ENCODE results near the gene BMPR1A.
"Not testable (repeated sequence)": the region's sequence is repeated elsewhere in the genome, so short reads cannot be mapped to it uniquely, and the experiment has no call there.

The BMPR1A gene

DNA sequence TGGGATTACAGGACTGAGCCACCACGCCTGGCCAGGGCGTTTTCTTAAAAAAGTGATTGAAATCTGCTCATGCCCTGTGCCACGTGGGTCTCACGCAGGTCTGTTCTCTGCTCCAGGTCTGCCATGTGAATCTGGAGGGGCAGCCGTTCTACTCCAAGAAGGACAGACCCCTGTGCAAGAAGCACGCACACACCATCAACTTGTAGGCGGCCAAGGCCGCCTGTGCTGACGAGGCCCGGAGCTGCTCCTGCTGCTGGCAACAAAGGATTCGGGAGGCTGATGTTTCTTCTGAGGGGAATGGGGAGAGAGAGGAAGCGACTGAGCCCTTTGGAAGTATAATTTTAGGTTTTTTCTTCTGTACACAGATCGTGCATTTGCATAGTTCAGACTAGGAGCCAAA, 23.6 kb upstream of the BMPR1A start:
- no peak for DNase-seq

DNA sequence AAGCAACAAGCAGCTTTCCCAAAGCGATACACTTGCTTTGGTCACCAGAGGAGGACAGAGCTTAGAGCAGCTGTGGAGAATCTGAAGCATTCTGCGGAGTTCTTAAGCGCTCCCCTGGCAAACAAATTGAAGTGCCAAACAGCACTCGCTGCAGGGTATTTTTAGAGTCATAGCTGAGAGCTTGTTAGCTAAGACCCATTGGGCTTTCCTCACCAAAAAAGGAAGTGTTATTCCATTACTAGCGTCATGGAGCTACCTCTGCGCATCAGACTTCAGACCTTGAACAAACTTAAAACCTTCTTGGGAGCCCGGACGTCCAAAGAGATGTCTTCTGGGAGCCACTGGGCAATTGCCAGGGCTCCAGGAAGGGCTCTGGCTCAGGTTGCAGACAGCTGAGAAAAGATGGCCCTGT, 23.2 kb upstream of the BMPR1A start:
- DNase-seq = no peak

DNA sequence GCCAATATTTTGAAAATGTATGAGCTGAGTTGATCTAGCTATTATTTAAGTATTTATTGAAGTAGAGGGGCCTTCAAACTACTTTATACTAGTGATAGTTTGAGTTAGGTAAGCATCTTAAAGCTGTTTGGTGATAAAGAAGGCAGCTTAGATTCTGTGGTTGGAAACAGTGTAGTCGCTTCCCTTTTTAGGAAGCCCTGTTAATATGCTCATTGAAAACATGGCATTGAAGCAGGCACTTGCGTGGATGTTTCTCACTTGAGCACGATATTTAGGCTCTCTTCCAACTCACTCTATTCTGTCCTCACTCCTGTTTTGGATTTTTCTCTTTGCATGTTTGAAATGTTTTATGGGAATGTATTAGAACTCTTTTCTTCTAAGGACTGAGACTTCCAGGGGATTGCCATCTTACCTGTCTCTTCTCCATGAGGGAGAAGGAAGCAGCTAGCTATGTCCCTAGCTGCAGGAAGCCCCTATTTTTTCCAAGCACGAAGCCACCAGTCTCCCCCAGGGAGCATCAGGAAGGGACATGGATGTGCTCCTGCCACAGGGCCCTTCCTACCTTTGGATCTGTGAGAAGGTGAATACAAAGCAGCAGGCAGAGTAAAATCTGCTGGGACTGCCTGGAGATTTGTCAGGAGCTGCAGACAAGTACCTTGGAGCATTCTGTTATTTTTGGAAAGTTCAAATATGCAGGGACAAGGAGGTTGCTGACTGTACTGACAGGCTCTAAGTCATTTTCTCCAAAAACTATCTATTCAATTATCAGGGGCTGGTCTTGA, 22.0 kb upstream of the BMPR1A start:
- no peak for DNase-seq

DNA sequence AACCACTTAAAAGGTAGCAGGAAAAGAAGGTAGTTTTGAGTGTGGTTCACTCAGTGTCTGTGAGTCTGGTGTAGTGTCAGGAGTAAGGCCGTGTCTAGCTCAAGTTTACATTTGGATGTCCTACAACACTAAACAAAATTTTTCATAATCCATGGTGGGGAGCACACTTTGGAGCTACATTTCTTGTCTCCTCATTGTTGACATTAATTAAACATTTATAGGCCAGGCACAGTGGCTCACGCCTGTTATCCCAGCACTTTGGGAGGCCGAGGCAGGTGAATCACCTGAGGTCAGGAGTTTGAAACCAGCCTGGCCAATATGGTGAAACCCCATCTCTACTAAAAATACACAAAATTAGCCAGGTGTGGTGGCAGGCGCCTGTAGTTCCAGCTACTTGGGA, 21.1 kb upstream of the BMPR1A start:
- DNase-seq = not testable (repeated sequence)

DNA sequence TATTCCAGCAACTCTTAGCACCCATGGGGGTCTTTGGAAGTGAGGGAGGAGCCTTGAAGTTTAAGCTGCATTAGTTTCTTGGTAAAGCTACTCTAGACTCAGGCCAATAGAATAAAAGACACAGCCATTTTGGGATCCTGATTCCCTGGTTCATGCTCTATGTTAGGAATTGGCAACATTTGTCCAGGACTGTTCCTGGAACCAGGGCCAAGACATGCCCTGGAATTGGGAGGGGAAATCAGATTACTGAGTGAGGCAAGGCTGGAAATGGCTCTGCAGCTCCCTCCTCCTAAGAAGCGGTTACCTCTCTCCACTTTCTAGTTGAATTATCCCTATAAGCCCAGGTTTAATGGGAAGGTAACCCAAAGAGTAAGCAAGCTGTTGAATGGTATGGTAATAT, 14.2 kb upstream of the BMPR1A start:
- DNase-seq = no peak

DNA sequence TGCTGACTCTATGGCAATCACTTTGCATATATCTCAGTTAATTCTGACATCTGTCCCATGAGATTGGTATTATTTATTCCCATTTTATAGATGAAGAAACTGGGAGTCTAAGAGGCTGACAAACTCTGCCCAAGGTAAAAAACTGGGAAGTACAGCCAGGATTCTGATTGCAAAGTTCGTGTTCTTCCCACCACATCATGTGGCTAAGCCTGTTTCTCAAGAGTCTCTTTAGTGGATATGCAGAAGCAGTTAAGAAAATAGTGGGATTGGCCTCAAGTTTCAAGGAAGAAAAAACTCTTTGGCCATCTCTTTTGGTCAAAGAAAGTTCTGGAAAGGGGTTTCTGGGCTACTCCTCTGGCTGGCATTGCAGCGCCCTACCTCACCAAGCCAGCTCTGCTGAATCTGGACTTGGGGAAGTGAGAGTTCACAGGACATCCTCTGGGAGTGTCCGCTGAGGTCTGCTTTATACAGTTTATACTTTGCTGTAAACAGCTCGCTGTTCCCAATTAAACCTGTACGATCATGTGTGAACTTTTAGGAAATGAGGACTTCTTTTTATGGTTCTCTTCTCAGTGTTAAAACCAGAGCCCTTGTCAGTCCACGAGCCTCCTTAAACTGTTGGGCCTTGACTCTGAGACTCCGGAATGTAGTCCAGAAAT, 12.2 kb upstream of the BMPR1A start:
- DNase-seq = no peak

DNA sequence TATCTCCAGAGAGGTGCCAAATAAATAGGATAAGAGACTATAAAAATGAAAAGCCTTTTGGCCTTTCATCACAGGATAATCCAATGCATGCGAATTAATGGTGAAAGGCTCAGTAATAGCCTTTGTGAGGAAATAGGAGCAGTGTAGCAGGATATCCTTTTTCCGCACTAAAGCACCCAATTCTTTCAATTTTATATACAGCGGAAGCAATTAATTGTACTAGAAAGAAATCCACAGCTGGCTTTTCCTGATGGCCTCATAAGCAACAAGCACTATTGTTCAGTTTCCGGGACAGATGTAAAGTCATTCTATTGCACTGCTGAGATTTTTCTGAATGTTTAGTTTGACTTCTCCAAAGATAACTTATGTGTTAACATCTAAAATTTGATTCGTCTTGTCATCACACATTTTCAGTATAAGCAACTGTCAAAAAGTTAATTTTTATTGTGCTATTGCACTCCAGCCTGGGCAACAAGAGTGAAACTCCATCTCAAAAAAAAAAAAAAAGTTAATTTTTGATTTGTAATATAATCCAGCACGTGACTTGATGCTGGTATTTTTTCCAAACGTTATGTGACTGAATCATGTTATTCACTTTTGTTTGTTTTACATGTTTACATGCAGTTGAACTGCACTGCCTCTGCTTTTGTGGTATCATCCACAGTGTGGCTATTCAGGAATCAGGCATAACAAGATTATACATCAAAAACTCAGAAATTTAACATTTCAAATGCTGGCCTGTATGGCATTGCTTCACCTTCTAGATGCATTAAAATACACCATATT, 8.4 kb upstream of the BMPR1A start:
- DNase-seq = no peak

DNA sequence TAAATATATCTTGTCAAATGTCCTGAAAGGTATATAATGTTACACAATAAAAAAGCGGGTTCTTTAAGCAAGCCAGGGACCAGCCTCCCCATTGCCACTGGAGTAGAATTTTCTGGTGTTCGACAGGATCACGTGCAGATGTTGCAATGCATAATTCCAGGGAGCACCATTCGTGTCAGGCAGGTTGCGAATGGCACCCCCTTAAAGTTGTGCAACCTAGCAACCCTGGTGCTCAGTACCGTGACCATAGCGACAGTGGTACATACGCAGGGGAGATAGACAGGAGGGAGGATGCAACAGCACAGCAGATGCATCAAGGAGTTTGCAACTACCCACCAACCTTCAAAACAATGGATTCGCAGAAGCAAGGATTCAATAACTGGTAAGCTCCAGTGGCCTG, 6.6 kb upstream of the BMPR1A start:
- DNase-seq = no peak

DNA sequence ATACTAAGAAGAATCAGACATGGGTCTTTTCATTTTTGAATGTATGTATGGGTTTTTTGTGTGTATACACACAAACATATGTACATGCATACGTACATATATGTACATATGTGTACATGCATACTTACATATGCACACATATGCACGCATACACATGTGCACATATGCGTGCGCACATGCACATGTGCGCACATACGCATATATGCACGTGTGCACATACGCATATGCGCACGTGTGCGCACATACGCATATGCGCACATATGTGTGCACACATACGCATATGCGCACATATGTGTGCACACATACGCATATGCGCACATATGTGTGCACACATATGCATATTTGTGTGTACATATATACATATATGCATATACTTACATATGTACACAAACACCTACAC, 4.9 kb upstream of the BMPR1A start:
- no peak for DNase-seq

DNA sequence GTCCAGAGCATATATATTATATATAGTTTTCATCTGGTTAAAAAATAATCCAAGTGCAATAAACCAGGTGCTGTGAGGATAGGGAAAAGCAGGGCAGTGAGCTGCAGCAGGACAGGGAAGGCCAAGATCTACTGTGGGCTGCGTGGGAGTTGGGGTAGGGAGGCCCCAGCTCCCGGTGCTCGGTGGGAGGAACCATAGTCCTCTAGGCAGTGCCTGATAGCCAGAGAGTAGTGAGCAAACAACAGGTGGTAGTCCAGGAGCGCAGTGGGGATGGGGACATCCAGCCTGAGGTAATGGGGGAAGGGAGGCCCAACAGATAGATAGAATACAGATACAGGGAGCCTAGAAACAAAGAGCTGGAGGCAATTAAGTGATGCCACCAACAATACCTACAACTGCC, 4.1 kb upstream of the BMPR1A start:
- DNase-seq = no peak

DNA sequence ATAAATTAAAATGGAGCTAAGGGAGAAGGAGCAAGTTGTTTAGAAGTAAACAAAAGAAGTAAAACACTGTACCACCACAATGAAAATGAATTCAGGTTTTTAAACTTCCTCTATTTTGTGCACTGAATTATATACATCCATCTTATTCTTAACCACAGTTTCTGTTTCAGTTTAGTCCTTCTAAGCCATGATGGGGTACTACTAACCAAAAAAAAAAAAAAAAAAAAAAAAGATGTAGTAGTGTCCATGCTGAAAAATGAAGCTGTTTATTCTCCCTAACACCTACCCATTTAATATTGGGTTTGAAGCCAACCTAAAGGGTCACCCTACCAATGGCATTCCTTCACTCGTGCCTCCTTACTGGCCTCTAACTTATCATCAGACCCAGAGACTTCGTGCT, 3.4 kb upstream of the BMPR1A start:
- DNase-seq = no peak

DNA sequence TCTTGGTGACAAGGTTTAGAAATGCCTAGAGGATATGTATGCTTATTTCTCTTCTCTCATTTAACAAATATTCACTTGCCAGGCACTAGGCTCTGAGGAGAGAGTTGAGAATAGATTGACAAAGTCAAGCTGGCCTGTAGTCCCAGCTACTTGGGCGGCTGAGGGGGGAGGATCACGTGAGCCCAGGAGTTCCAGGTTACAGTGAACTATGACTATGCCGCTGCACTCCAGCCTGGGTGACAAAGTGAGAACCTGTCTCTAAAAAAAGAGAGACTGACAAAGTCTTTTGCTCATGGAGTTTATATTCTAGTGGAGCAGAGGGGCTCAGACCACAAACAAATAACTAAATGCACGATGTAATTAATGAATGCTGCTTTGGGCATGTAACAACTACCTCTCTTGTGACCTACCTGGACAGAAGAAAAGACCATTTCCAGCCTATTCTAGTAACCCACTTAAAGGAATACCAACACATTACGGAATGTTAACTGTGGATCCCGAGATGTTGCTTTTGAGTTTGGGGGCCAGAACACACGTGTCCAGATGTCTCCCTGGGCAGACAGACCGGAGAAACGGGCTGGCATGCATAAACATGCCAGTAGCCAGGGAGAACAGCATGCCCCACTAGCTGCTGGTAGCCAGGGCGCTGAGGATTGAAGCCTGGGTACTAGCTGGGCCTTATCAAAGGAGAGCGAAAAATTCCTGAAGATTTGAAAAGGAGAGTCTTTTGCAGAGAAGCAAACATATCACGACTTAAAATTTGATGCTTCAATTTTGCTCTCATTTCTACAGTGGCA, 2.6 kb upstream of the BMPR1A start:
- DNase-seq = no peak

DNA sequence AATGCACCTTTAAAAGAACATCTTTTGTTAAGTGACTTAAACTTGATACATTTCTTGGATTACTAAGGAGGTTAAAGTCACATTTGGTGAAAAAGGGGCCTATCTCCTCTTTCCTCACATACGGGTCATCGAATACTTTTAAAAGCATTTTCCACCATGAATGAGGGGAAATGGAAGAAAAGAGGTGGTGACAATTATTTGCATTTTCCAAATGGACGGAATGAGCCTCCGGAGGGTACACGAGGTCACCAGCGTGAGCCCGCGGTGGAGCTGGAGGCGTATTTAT, 1.0 kb upstream of the BMPR1A start:
- DNase-seq = no peak

DNA sequence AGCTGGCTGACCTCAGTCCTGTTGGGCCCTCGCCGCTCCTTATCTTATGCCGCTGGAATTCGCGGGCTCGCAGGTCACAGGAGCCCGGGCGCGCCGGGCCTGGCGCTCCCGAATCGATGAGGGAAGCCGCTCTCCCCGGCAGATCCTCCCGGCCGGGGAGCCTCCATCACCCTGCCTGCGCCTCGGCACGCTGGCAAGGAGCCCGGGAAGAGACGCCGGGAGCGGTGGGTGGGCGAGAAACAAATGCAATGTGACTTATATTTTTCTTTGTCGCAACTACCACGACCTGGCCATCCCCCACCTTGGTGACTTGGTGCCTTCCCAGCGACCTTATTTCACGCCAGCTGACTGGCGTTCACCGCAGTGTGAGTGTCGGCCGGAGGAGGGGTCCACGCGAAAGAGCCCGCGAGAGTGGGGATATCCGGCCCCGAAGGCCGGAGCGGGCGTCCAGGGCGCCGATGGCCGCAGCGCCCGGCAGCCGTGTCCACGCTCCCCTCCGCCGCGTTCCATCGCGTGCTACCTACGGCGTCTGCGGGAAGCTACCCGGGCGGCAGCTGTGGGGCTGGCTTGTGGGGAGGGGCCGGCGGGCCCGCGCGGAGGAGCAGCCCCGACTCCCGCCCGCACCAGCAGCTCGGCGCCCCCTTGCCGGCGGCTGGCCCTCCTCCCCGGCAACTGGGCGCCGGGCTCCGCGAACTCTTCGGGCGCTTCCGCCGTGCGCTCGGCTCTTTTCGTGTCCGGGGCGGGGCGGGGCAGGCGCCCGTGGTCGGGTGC, 494 bp upstream of the BMPR1A start:
- peak; percentile 91 for DNase-seq

DNA sequence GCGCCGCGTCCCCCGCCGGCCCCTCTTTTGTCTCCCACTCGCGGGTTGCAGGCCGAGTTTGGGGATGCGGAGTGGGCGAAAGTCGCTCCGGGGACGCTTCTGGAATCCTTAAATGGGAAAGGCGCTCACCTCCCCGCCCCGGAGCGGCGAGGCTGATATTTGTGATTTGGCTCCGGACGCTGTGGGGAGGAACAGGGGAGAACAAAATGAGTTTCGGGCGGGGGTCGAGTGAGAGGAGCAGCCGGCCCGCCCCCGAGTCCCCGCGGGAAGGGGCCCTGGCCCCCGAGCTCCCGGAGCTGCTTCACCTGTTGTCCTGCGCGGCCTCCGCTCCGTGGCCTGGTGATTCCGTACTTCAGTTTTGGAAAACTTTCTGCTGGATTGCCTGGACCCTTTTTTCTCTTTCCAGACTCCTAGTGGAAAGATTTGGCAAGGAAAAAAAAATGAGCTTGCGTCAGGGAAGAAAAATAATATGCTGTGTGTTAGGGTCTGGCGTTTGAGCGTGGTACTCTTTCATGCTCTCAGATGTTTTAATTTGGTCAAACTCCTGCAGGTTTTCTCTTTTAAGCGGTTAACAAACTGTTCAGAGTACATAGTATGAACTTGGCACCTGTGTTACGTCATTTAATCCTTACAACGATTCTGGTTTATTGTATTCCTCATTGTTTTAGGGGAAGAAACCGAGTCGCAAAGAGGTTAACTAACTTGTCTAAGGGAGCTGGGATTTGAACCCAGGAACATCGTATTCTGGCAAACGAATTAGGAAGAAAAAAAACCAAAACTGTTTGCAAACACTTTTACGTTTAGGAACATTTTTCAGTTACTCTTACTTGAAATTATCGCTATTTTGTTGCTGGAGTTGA, 924 bp downstream of the BMPR1A start:
- DNase-seq = peak; percentile 11

DNA sequence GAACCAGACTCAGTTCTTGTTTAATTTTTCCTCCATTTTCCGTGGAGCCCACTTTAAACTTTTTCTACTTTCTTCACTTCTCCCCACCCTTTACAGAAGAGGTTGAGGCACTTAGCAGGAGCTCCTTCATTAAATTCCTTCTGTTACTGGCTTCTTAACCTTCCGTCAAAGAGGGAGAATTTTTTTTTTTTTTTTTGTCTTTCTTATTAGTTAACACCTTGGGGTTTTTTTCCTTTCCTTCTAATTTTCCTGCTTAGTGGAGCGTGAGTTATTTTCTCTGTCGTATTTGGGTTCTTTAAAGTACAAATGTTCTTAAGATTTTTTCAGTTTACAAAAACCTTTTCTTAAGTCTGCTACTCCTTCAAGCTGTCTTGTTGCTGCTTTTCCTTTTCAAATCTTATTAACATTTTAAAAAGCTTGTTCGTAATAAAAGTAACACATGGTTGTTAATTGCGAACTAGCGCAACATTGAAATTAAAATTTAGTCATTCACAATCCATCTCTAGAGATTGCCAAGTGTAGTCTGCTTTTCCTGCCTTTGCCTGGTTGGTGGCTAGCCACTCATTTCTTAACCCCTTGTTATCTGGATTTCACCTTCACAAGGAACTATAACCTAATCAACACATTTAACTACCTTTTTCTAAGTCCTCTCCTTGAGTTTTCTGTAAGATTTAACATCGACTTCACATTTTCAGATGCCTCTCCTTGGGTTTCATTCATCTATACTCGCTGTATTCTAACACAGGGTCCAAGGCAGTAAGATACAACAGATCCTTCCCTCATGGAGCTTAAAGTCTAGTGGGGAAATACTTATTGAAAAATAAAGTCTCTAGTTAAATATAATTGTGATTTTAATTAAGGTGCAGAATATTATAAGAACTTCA, 2.0 kb downstream of the BMPR1A start:
- DNase-seq = no peak

DNA sequence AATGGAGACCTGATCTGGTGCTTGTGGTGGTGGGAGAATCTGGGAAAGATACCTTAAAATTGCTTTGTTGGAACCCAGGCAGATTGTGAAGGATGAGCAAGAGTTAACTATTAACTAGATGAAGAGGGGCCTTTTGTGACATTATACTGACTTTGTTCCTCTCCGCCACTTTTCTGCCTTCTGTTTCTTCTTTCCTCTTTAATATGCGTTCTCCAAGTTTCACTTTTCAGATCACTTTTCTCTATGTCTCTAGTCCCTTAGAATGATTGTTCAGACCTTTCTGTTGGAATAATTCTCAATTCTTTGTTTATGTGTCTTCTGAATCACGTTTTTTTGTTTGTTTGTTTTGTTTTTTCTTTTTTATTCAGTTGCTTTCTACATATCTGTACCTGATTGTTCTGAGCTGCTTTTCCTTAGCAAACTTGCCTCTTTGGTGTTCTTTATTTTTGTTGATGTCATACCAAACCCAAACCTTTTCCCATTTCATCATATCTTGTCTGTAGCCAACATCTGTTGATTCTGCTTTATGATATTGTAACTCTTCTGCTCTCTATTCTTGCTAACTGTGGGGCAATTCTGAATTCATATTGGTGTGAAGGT, 2.8 kb downstream of the BMPR1A start:
- no peak for DNase-seq

DNA sequence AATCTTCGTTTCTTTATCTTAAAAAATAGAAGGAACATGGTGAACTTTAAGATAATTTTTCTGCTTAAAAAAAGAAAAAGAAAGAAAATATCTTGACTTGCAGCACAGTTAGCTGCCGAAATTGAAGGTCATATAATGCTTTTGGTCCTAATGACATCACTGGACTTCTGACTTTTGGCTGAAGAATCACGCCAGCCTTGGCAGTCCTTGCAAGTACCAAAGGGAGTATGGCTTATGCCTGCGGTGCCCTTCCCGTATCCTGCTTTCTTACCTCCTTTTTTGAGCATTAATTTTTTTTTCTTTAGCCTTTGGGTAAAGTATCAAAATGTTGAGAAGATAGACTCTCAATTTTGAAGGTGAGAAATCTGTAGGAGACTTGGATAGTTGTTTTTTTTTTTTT, 7.0 kb downstream of the BMPR1A start:
- no peak for DNase-seq

DNA sequence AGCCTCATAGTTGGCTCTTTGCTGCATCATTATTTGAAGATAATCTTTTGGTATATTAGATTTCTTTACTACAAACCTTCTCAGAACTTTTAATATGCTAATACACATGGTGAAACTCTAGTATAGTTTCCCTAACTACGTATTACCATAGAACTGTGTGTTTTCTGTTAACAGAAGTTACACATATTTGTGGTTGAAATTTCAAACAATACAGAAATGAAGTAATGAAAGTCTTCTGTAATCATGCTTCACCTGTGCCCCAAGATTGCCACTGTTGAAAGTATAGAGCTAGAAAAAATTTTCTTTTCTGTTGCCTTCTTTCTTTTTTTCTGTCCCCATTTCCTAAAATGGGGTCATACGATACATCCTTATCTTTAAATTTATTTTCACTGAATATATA, 9.1 kb downstream of the BMPR1A start:
- DNase-seq = no peak

DNA sequence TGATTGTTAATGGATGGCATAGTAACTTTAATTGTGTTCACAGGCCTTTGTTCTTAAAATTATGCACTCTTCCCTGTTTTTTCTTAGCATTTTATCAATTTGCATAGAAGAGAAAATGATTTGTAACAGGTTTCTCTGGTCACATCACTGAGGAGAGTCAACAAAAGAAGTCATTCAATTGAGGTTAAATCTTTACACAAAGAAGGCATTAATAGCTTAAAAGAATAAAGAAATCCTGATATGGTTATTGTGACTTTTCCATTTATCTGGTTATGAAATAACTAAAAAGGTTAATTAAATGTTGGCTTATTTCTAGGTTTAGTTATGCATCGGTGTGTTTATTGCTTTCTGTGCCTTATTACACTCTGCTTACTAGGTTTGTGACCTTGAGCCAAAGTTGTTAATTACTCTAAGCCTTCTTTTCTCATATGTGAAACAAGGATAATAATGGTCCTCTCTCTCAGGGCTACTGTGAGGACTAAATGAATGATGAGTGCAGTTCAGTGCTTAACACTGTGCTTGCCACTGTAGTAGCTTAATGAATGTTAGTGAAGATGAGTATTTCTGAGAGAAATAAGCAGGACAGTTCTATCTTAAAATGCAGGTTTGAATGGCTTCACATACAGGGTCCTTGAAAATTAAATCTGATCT, 12.1 kb downstream of the BMPR1A start:
- no peak for DNase-seq
